Mesenchymal stem cell (in vitro differentiated cells and primary cell): ENCODE measurements around the gene PPARGC1A.

Experiments
- DNase-seq: peaks from one replicate; pipeline ENCODE4 v3.0.0-alpha.2; 2013
- H2AFZ ChIP-seq: one replicate; pipeline ENCODE4 v1.6.1; 2013; ENCODE audit warnings: low read depth, mild to moderate bottlenecking, control low read depth, inconsistent platforms, low read length, moderate library complexity
- H2AK5ac ChIP-seq: 2 replicates; pipeline ENCODE4 v1.6.1; 2013; ENCODE audit warnings: low read length, moderate library complexity, mild to moderate bottlenecking, inconsistent platforms; ENCODE audit not compliant: severe bottlenecking
- H2BK120ac ChIP-seq: one replicate; pipeline ENCODE4 v1.6.1; 2013; ENCODE audit warnings: low read depth, mild to moderate bottlenecking, inconsistent platforms, low read length, moderate library complexity
- H2BK12ac ChIP-seq, 2 experiments: one replicate each; pipeline ENCODE4 v1.6.1; 2013; ENCODE audit warnings: inconsistent platforms in 2 of 2, low read length in 2 of 2, mild to moderate bottlenecking in 2 of 2, moderate library complexity in 2 of 2, control low read depth in 1 of 2
- H2BK15ac ChIP-seq: one replicate; pipeline ENCODE4 v1.6.1; 2013; ENCODE audit warnings: mild to moderate bottlenecking, low read depth, inconsistent platforms; ENCODE audit not compliant: poor library complexity, severe bottlenecking
- H2BK5ac ChIP-seq: 2 replicates; pipeline ENCODE4 v1.6.1; 2013; ENCODE audit warnings: low read depth, mild to moderate bottlenecking, low read length, control low read depth, inconsistent platforms; ENCODE audit not compliant: poor library complexity, severe bottlenecking
- H3K14ac ChIP-seq, 2 experiments: one replicate each; pipeline ENCODE4 v1.6.1; 2013; ENCODE audit warnings: inconsistent platforms in 2 of 2, low read length in 2 of 2, control low read depth in 1 of 2, mild to moderate bottlenecking in 1 of 2, moderate library complexity in 1 of 2
- H3K18ac ChIP-seq, 2 experiments: one replicate each; pipeline ENCODE4 v1.6.1; 2013; ENCODE audit warnings: inconsistent platforms in 2 of 2, low read length in 2 of 2, control low read depth in 1 of 2, low read depth in 1 of 2, mild to moderate bottlenecking in 1 of 2
- H3K23ac ChIP-seq, 2 experiments: one replicate each; pipeline ENCODE4 v1.6.1; 2013; ENCODE audit warnings: inconsistent platforms in 2 of 2, low read length in 2 of 2, mild to moderate bottlenecking in 2 of 2, moderate library complexity in 2 of 2, control low read depth in 1 of 2
- H3K27ac ChIP-seq: 2 replicates; pipeline ENCODE4 v1.5.1; 2013; ENCODE audit warnings: mild to moderate bottlenecking, moderate library complexity, low read length, control low read depth, inconsistent platforms; ENCODE audit not compliant: poor library complexity, severe bottlenecking
- H3K27me3 ChIP-seq, 2 experiments: 2 replicates each; pipeline versions ENCODE4 v1.6.1 to v1.7.0; 2013; ENCODE audit warnings: low read length in 2 of 2, mild to moderate bottlenecking in 2 of 2, moderate library complexity in 2 of 2, control low read depth in 1 of 2, inconsistent platforms in 1 of 2; ENCODE audit not compliant: control insufficient read depth in 1 of 2, insufficient read depth in 1 of 2
- H3K36me3 ChIP-seq, 2 experiments: 2 replicates each; pipeline versions ENCODE4 v1.6.1 to v1.7.0; 2013; ENCODE audit warnings: low read length in 2 of 2, control low read depth in 1 of 2, inconsistent platforms in 1 of 2, low read depth in 1 of 2, mild to moderate bottlenecking in 1 of 2; ENCODE audit not compliant: insufficient read depth in 2 of 2, control insufficient read depth in 1 of 2
- H3K4ac ChIP-seq, 2 experiments: one replicate each; pipeline ENCODE4 v1.6.1; 2013; ENCODE audit warnings: inconsistent platforms in 2 of 2, low read length in 2 of 2, mild to moderate bottlenecking in 2 of 2, moderate library complexity in 2 of 2, control low read depth in 1 of 2, low read depth in 1 of 2
- H3K4me1 ChIP-seq: 2 replicates; pipeline ENCODE4 v1.6.1; 2013; ENCODE audit warnings: low read depth, low read length, control low read depth; ENCODE audit not compliant: control insufficient read depth, insufficient read depth
- H3K4me2 ChIP-seq: 2 replicates; pipeline ENCODE4 v1.6.1; 2013; ENCODE audit warnings: low read length, mild to moderate bottlenecking, inconsistent platforms; ENCODE audit not compliant: poor library complexity, severe bottlenecking
- H3K4me3 ChIP-seq, 2 experiments: 2 replicates each; pipeline versions ENCODE4 v1.5.1 to v1.7.0; 2013; ENCODE audit warnings: low read length in 2 of 2, mild to moderate bottlenecking in 2 of 2, control low read depth in 1 of 2, low read depth in 1 of 2; ENCODE audit not compliant: insufficient read depth in 1 of 2
- H3K79me1 ChIP-seq: replicated peaks from 2 replicates; pipeline ENCODE4 v1.6.1; 2013; ENCODE audit warnings: mild to moderate bottlenecking, control low read depth, low read length, inconsistent platforms; ENCODE audit not compliant: poor library complexity, severe bottlenecking
- H3K9ac ChIP-seq: 2 replicates; pipeline ENCODE4 v1.7.0; 2013; ENCODE audit warnings: mild to moderate bottlenecking, low read length, moderate library complexity
- H3K9me3 ChIP-seq: 2 replicates; pipeline ENCODE4 v1.7.0; 2013; ENCODE audit warnings: mild to moderate bottlenecking, low read length; ENCODE audit not compliant: control insufficient read depth
- H4K8ac ChIP-seq: one replicate; pipeline ENCODE4 v1.6.1; 2013; ENCODE audit warnings: inconsistent platforms, mild to moderate bottlenecking, low read length, moderate library complexity
- H4K91ac ChIP-seq: one replicate; pipeline ENCODE4 v1.6.1; 2013; ENCODE audit warnings: mild to moderate bottlenecking, low read length, inconsistent platforms
- WGBS: methylation state at CpG from one replicate; pipeline ENCODE4 v1.1.7; 2013; ENCODE audit warnings: mixed read lengths; 5-methylcytosine and 5-hydroxymethylcytosine counted together

Gene PPARGC1A

DNA sequence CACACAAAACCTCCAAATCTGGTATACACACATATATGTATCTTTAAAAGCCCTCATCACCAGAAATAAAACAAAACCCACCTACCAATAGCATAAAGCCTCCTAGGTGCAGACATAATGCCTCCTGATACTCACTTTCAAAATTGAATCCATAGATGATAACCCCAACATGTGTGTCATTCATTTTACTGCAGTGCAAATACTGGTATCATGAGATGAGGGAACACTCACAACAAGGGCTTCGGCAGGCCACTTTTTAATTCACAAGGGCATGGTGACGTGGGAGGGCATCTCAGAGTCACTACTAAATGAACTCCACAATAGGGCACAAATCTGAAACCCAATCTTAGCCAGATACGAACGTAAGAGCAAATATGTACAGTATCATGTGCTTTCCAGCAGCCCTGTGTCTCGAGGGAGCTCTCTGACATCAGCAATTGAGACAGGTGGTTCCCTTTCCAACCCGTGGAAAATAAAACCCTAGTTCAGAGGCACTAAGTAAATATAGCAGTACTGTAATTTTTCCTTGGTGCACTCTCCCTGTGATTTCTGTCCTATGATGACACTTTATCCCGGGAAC lies 14.1 kb upstream of the PPARGC1A start:
- no peaks in the 10 kb centered on the region for H3K4me1 ChIP-seq

GRCh38 chr4:23902222-23902804 lies 12.5 kb upstream of the PPARGC1A start:
- Histone ChIP-seq H3K4ac (no peak overlapping the region), H2BK15ac (no peak overlapping the region), H3K18ac (no peak overlapping the region), H4K91ac (no peak overlapping the region), H3K4me1 (no peaks in the 10 kb centered on the region), H3K27me3 (no peaks in the 10 kb centered on the region), H3K27ac (no peak overlapping the region), H3K14ac (no peak overlapping the region), H3K4me2 (no peak overlapping the region), H3K9ac (no peak overlapping the region), H2BK120ac (no peak overlapping the region), H2BK12ac (no peak overlapping the region), H2AFZ (no peak overlapping the region), H2AK5ac (no peak overlapping the region), H3K79me1 (no peaks in the 10 kb centered on the region), H3K23ac (no peak overlapping the region), H4K8ac (no peak overlapping the region), H3K36me3 (no peaks in the 10 kb centered on the region), H2BK5ac (no peak overlapping the region), H3K4me3 (no peak overlapping the region), H3K9me3 (no peaks in the 10 kb centered on the region)
- DNase-seq, result no peak
- 77% methylated on average over 3 of the region's 4 CpGs for WGBS

More for the DNA sequence above, 14.1 kb upstream of the PPARGC1A start:
- Histone ChIP-seq H2AK5ac (no peak overlapping the region), H2BK15ac (no peak overlapping the region), H3K4ac (no peak overlapping the region), H3K79me1 (no peaks in the 10 kb centered on the region), H3K9me3 (no peaks in the 10 kb centered on the region), H3K4me3 (no peak overlapping the region), H3K9ac (no peak overlapping the region), H3K27ac (no peak overlapping the region), H3K36me3 (no peaks in the 10 kb centered on the region), H3K14ac (no peak overlapping the region), H2AFZ (no peak overlapping the region), H3K4me2 (no peak overlapping the region), H3K27me3 (no peaks in the 10 kb centered on the region), H2BK5ac (no peak overlapping the region), H2BK120ac (no peak overlapping the region), H3K23ac (no peak overlapping the region), H4K8ac (no peak overlapping the region), H4K91ac (no peak overlapping the region), H3K18ac (no peak overlapping the region), H2BK12ac (no peak overlapping the region)
- WGBS, result 82% methylated on average over 6 of the region's 7 CpGs
- DNase-seq, result no peak

DNA sequence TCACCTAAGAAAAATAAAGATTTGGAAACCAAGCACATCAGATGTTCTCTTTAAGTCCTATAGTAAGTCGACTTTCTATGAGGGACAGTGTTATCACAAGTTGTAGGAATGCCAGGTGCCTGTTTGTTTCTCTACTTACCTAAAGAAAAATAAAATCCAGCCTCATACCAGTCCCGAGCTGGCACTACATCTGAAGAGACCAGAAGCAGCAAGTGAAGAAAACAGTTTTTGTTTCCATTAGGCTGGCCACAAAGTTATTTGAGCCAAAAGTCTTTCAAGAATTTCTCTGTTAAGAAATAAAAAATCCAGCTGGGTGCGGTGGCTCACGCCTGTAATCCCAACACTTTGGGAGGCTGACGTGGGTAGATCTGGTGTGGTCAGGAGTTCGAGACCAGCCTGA lies 10.8 kb upstream of the PPARGC1A start:
- Histone ChIP-seq H4K8ac (no peak overlapping the region), H3K9ac (no peak overlapping the region), H2BK15ac (no peak overlapping the region), H3K79me1 (no peaks in the 10 kb centered on the region), H3K4me3 (no peak overlapping the region), H4K91ac (no peak overlapping the region), H3K4me2 (no peak overlapping the region), H3K27ac (no peak overlapping the region), H3K9me3 (no peaks in the 10 kb centered on the region), H3K23ac (no peak overlapping the region), H3K18ac (no peak overlapping the region), H3K4ac (no peak overlapping the region), H3K36me3 (no peaks in the 10 kb centered on the region), H3K27me3 (no peaks in the 10 kb centered on the region), H2AFZ (no peak overlapping the region), H3K4me1 (no peaks in the 10 kb centered on the region), H3K14ac (no peak overlapping the region), H2BK12ac (no peak overlapping the region), H2BK120ac (no peak overlapping the region), H2AK5ac (no peak overlapping the region), H2BK5ac (no peak overlapping the region)
- 95% methylated on average over 6 of the region's 6 CpGs for WGBS
- DNase-seq, result no peak

DNA sequence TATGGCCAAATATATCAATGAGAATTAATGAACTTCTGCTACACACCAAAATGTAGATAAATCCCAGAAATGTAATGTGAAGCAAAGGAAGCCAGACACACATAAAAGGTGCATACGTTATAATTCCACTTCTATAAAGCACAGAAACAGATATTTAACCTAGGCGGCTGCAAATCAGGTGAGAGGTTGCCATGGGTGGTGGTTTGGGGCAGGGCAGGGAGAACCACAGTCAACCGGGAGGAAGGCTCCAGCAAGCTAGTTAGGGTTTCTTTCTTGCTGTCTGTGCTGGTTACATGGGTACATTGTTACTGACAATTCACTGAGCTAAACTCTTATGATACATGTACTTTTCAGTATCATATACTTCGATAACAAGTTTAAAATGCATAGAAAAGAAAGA lies 9.7 kb upstream of the PPARGC1A start:
- 64% methylated on average over 2 of the region's 4 CpGs for WGBS
- H3K18ac ChIP-seq, result peak overlapping the region in 1 of 2 experiments; percentile 21

More for the DNA sequence above, 9.7 kb upstream of the PPARGC1A start:
- H3K27me3 ChIP-seq, result no peaks in the 10 kb centered on the region
- H3K4me2 ChIP-seq, result no peak overlapping the region
- H2AFZ ChIP-seq, result no peak overlapping the region
- H3K23ac ChIP-seq, result no peak overlapping the region
- H3K9ac ChIP-seq, result no peak overlapping the region
- H3K36me3 ChIP-seq, result no peaks in the 10 kb centered on the region
- no peak overlapping the region for H2BK120ac ChIP-seq
- no peak overlapping the region for H2BK12ac ChIP-seq
- H4K91ac ChIP-seq, result no peak overlapping the region
- H3K9me3 ChIP-seq, result no peaks in the 10 kb centered on the region
- H3K79me1 ChIP-seq, result no peaks in the 10 kb centered on the region
- no peak for DNase-seq
- H3K4me1 ChIP-seq, result no peaks in the 10 kb centered on the region
- H3K4ac ChIP-seq, result no peak overlapping the region
- no peak overlapping the region for H2BK15ac ChIP-seq
- no peak overlapping the region for H4K8ac ChIP-seq
- H2BK5ac ChIP-seq, result no peak overlapping the region
- no peak overlapping the region for H2AK5ac ChIP-seq
- no peak overlapping the region for H3K27ac ChIP-seq
- H3K14ac ChIP-seq, result peak overlapping the region in 1 of 2 experiments; percentile 20
- H3K4me3 ChIP-seq, result no peak overlapping the region
